Frontal cortex (tissue), 4 donors: ENCODE measurements around the gene ZSCAN26. TPM values are rescaled to one million over a fixed set of nuclear protein-coding genes. Genes with fewer than 3 reads are reported as not detected.

ENCODE experiments used
- DNase-seq, 2 donors: peaks; one replicate each; pipeline ENCODE4 v3.0.0; 2012; ENCODE audit warnings: low spot score in 2 of 2
- FAIRE-seq: peaks from 2 replicates; lab custom pipeline; 2012; peaks lifted over from hg19 to GRCh38; lab: Jason Lieb, UNC
- total RNA-seq: library from RNA; depleted of rRNA; stranded (reverse); fragments of >200 nt; gene quantifications from one replicate; pipeline ENCODE4 v1.2.3, GENCODE V29; 2014
- donor health status: control.
- donor health status: control.
- donor health status: control.

Gene ZSCAN26
- total RNA-seq, 1 donor from 2014 or later, result 36.3 TPM

DNA sequence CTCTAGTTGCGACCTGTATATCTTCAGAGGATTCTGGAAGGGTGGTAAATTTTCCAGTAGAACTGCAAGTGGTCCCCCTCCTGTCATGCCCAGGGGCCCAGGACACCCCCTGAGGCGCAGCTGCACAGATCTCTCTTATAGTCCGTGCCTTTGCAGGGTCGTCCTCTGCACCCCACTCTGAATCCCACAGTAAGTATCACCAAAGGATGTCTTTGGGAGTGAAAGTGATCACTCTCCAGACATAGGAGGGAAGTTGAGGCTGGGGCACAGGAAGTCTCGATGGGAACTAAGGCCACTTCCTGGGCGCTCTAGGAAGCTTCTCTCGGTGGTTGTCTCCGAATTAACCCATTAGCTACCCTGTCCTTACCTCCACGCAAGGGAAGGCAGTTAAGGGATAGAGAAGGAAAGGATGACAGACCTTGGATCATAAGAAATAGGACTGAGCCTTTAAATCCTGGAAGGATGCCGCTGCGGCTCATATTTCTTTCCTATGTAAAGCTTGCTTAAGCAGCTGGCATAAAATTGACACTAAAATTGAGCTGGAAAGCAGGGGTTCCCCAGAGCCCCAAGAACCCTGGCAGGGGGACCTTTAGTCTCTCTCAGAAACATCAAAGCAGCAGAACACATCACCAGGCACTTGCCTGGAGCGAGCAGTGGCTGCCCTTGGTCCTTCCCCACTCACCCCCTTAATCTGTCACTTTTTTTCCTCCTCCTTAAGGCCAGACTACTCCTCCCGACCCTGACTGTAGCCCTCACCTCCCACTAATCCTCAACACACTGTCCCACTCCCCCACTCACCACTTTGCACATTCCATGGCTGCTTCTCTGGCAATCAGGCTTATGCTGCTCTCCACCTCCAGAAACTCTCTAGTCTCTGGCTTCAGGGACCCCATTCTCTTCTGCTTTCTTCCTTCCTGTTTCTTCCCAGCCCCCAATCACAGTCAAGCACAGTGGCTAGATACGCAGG, 14.7 kb upstream of the ZSCAN26 start, which contains the start of gene ZKSCAN4:
Gene ZKSCAN4, minus strand, starts transcription at position 261 of the 967 bp plus-strand sequence. CDS start 289 bp downstream, outside the sequence.
- no peak for FAIRE-seq

DNA sequence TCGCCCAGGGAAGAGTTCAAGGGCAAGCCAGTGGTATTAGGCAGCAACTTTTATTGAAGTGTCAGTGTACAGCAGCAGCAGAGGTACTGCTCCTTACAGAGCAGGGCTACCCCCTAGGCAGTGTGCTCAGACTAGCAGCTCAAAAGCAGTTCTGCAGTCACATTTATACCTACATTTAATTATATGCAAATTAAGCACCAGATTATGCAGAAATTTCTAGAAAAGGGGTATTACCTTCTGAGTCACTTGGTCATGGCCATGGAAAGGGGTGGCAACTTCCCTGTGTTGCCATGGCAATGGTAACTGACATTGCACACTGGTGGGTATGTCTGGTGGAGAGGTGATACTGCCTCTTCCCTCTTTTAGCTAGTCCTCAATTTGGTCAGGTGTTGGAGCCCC, 12.8 kb upstream of the ZSCAN26 start:
- no peak for FAIRE-seq
- no peak for DNase-seq

More for the DNA sequence above, 14.7 kb upstream of the ZSCAN26 start, which contains the start of gene ZKSCAN4:
- peak; percentile 75 to 78 for DNase-seq

DNA sequence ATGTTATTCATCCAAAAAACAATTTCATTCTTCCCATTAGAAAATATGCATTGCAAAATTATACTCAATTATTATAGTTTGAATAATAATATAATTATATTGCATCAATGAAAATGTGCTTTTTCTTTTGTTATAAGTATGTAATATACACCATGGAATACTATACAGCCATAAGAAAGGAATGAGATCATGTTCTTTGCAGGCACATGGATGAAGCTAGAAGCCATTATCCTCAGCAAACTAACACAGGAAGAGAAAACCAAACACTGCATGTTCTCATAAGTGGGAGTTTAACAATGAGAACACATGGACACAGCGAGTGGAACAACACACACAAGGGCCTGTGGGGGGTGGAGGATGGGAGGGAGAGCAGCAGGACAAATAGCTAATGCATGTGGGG, 9.9 kb upstream of the ZSCAN26 start:
- FAIRE-seq (no peak), DNase-seq (no peak)

DNA sequence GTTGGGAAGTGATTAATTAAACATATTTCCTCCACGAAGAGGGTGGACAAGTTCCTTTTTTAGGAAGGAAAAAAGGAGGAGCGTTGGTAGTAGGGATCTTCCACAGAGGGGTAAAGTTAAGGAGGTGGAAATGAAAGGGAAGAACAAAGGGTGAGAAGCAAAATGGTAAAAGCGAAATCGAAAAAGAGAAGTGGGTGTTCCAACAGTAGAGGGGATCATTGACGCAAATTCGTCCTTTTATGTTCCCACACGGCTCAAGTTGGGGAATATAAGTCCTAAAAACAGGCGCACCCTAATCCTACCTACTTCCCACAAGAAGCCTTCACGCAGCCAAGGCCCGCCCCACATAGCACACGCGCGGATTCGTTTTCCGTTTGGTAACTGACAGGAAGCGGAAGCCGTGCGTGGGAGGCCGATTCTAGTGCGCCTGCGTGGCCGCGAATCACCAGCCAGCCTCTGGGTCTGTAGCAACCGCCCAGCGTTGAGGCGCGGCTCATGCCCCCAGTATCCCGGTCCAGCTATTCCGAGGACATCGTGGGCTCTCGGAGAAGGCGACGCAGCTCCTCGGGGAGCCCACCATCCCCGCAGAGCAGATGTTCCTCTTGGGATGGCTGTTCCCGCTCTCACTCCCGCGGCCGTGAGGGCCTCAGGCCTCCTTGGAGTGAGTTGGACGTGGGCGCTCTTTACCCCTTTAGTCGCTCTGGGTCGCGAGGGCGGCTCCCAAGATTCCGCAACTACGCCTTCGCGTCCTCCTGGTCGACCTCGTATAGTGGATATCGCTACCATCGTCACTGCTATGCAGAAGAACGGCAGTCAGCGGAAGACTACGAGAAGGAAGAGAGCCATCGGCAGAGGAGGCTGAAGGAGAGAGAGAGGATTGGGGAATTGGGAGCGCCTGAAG, 7.8 kb upstream of the ZSCAN26 start, which contains the start of gene NKAPL:
Gene NKAPL, plus strand, starts transcription at position 421 of the 901 bp plus-strand sequence. Its CDS starts 75 bp downstream, at position 496.
- no peak for FAIRE-seq
- peak in 1 of 2 donors; percentile 70 for DNase-seq

DNA sequence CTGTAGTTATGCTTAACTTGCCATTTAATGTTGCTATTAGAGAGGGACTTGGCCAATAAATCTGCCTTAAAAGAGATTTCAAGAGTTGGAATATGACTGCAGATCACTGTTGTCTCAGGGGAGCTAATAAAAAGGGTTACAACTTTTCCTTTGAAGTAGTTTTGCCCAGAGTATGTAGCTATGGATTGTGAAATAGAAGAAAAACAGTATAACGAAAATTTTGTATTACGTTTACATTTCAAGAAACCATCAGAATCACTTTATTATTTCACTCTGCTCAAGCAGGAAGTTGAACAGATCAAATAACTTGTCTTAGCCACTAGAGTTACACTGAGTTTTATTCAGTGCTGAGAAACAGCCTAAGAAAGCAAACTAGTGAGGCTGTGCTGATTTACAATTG, 3.0 kb upstream of the ZSCAN26 start:
- no peak for DNase-seq
- FAIRE-seq, result no peak

DNA sequence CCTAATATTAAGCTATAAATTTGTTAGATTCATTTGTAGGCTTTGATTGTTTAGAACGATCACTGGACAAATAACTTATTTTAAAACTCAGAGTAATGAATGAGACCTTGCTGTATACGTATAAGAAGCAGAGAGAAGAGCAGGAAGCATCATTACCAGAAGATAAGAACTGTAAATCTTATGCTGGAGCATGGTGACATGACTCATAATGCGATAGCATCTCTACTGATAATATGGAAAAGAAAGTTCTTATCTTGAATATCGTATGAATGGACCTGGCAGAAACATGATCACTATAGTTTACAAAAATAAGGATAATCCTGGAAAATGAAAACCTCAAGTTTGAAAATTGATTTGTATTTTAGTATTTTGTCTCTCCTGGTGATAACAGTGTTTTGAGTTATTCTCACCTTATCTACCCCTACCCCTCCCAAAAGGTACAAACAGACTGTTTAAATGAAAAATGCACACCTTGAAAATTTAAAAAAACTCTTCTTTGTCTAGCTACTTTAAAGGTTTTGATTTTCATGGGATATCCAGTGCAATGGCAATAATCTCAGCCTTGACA, 2.0 kb upstream of the ZSCAN26 start:
- DNase-seq (no peak), FAIRE-seq (no peak)

DNA sequence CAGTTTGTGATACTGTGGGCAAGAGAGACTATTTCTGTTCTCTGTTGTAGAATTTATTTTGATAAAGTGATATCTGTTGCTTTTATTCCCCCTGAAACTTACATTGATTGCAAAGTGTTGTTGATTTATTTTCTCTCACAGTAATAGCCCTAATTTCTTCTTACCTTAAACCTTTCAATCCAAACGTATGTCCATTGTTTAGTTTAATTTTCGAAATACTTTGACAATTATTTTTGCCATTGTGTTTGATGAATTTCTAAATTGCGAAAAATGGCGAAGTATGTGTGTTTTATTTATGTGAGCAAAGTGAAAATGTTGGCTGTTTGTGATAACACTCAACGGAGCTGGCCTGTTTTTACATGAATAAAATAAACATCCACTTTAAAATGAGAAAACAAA, 381 bp upstream of the ZSCAN26 start:
- FAIRE-seq (peak; percentile 3), DNase-seq (no peak)

DNA sequence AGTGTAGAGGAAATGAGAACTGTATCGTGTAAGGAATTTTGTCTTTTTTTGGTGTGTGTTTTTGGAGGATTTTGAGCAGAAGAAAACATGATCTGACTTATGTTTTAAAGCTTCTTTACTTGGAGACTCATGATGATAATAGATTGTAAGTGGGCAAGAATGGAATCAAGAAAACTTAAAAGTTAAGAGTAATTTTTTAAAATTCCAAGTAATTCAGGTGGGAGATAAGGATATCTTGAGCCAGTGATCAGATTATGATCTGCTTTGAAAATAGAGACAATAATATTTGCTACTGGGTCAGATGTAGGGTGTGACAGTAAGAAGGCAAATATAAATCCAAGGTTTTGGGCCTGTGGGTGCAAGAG, 734 bp downstream of the ZSCAN26 start:
- DNase-seq (no peak), FAIRE-seq (no peak)

DNA sequence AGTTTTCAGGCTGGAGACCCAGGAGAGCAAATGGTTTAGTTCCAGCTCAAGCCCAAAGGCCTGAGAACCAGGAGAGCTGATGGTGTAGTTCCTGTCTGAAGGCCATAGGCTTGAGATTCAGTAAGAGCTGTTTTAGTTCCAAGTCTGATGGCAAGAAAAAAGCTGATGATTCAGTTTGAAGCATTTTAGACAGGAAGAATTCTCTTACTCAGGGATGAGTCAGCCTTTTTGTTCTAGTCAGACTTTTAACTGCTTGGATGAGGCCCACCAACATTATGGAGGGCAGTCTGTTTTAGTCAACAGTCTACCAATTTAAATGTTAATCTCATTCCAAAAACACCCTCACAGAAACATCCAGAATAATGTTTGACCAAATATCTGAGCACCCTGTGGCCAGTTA, 2.5 kb downstream of the ZSCAN26 start:
- no peak for FAIRE-seq

DNA sequence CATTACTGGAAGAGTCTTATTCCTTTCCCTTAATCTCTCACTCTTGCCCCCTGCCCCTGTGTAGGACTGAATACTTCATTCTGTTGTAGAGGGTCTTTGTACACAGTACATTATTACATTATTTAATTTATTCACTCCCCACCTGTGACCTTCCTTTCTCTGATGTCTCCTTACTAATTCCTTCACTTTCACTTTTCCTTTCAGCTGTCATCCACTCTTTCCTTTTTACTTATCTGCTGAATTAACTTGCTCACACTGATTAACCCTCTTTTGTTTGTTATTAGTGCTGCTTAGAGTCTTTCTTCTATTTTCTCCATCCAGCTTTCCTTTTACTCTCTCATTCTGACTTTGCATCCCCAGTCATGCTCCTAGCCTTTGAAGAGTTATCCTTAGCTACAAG, 7.9 kb downstream of the ZSCAN26 start:
- FAIRE-seq (no peak), DNase-seq (no peak)

More for the DNA sequence above, 2.5 kb downstream of the ZSCAN26 start:
- no peak for DNase-seq

DNA sequence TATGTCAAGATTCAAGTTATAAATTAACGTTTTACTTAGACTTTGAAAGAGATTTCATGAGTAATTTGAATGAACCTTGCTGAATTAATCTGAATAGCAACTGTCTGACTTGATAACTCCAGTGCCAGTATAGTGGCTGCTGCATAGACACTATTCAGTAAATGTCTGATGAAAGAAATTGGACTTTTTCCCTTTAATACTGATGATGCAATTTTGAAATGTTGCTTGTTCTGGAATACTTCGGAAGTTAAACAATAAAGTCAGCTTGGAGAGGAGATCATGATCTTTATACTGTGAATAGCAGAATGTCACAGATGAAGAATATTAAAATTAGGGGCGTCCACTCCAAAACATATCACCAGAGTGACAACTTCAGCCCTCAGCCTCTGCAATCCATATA, 10.8 kb downstream of the ZSCAN26 start:
- no peak for DNase-seq
- no peak for FAIRE-seq

DNA sequence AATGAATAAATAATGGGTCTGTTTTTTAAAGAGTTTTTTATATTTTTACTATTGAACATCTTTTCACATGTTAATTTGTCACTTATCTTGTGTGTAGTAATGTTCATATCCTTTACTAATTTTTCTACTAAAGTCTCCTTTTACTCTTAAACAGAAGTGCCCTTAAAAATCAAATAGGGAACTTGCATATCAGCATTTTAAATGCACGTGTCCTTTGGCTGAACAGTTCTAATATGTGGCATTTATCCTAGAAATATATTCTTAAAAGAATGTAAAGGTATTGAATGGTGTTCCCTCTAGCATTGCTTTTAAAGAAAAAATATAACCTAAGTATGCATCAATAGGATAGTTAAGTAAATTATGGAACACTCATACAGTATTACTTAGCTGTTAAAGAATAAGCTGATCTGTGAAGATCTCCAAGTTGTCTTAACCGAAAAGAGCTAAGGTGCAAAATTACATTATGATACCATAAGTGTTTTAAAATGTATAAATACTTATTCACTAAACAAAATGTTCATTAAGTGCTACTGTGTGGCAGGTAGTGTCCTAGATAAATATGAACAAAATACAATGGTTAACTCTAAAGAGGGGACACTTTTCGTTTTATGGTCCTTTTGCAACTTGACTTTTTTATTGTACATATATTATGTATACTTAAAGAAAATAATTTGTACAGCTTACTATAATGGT, 13.8 kb downstream of the ZSCAN26 start:
- FAIRE-seq, result no peak
- no peak for DNase-seq

DNA sequence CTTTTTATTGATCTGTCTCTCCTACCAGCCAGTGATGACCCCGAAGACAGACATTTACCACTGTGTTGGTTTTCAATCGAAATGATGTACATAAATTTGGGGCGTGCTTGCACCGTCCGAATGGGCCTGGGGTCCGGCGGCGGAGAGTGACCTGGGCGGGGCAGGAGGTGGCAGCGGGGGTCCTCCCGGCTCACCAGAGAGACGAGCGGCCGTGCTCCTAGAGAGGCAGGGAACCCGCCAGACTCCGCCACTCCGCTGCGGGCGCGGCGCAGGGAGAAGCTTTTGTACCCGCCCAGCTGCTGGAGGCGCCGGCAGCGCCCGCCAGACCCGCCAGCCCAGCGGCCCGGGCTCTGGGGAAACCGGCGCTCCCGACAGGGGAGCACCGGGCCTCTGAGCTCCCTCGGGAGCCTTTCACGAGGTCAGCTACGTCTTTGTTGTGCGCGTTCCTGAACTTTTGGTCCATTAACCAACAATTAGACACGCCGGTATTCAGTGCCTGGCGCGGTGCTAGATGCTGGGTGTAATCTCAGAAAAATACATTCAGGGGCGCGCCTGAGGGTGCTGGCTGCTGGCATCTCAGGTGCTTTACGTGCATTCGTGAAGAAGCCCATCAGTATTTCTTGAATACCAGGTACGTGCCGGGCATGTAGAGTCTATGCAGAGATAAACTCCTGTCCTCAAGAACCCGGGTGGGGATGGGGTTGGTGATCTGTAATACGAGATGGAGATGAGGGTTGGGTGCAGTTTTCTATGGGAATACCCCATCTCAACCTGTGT, 14.5 kb downstream of the ZSCAN26 start, which contains the start of gene PGBD1:
Gene PGBD1, plus strand, starts transcription at position 285 of the 777 bp plus-strand sequence. CDS start 2,242 bp downstream, outside the sequence.
- DNase-seq, result peak in 1 of 2 donors; percentile 58
- FAIRE-seq, result no peak

DNA sequence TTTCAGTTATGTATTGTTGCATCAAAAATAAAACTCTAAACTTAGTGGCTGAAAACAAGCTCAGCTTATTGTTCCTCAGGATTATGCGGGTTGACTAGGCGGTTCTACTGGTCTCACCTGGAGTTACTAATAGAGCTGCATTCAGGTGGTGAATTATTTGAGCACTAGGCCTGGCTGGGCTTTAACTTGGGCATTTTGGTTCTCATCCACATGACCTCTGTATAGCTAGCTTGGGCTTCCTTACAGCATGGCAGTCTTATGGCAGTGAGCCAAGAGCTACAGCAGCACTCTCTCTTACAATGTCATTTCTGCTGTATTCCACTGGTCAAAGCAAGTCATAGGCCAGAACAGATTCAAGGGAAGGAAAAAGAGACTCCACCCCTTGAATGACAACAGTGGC, 16.0 kb downstream of the ZSCAN26 start:
- FAIRE-seq, result no peak

DNA sequence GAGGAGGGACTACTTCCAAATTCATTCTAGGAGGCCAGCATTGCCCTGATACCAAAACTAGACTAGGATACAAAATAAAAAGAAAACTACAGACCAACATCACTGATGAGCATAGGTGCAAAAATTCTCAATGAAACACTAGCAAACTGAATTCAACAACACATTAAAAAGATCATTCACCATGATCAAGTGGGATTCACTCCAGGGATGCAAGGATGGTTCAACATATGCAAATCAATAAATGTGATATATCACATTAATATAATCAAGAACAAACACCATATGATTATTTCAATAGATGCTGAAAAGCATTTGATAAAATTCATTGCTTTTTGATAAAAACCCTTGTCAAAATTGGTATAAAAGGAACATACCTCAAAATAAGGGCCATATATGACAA, 24.6 kb downstream of the ZSCAN26 start:
- DNase-seq, result no peak
- no peak for FAIRE-seq

More for the DNA sequence above, 16.0 kb downstream of the ZSCAN26 start:
- no peak for DNase-seq

DNA sequence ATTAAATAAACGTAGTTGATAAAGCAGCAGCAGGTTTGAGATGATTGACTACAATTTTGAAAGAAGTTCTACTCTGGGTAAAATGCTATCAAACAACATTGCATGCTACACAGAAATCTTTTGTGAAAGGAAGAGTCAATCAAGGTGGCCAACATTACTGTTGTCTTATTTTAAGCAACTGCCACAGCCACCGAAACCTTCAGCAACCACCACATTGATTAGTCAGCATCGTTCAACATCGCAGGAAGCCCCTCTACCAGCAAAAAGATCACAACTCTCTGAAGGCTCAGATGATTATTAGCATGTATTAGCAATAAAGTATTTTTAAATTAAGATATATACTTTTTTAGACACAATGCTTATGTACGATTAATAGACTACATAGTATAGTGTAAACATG, 28.4 kb downstream of the ZSCAN26 start:
- DNase-seq (no peak), FAIRE-seq (no peak)

DNA sequence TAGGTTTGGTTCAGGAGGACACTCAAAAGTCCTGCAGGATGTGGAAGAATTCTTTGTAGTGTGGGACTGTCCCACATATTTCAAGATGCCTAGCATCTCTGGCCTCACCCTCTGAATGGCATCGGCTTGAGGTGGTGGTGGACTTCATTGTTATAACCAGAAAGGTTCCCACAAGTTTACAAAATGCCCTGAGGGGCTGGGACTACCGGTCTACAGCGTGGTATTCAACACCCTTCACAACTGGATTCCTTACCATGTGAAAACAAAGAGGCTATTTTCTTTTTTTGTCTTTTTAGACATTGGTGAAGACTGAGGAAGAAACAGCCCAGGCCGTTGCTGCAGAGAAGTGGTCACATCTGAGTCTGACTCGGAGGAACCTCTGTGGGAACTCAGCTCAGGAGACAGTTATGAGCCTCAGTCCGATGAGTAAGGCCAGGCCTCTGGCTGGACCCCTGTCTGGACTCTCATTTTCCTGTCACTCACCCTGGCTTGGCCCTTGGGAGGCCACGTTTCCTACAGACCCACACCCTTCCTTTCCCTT, 29.6 kb downstream of the ZSCAN26 start:
- no peak for FAIRE-seq
- no peak for DNase-seq

DNA sequence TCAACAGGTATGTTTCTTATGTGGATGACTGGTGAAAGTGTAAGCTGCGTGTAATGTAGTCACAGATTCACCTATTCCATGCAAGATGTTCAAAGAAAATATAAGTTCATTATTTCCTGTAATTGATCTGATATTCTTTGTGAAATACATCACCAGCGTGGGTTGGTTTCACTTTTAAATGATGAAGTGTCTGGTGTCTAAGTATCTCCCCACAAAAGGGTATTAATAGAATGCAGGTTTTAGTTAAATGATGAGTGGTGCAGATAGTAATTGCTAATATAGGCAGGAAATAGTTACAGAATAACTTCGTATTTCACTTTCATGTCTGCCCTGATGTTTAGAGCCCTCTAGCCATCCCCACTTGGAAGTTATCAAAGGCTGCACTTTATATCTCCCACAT, 36.6 kb downstream of the ZSCAN26 start:
- DNase-seq (no peak), FAIRE-seq (no peak)
